HEK293 (cell line): Measurements from ENCODE around the gene TRMT1.
A peak's percentile ranks its signal among the peaks of the same experiment; 100 is the strongest.

Experiments
- ATF2 ChIP-seq: fragments of 450-650 bp; formaldehyde crosslinking; IDR thresholded peaks from 2 replicates; pipeline ENCODE4 v1.5.1; 2016; ENCODE audit warnings: missing biosample characterization, missing genetic modification characterization, low read depth
- KLF16 ChIP-seq: fragments of 450-650 bp; formaldehyde crosslinking; IDR thresholded peaks from 2 replicates; pipeline ENCODE4 v1.5.1; 2017; ENCODE audit warnings: missing biosample characterization, missing genetic modification characterization
- MZF1 ChIP-seq: fragments of 450-650 bp; formaldehyde crosslinking; IDR thresholded peaks from 2 replicates; pipeline ENCODE4 v1.5.1; 2017; ENCODE audit warnings: missing biosample characterization, missing genetic modification characterization, borderline replicate concordance
- OSR2 ChIP-seq: fragments of 450-650 bp; formaldehyde crosslinking; IDR thresholded peaks from 2 replicates; pipeline ENCODE4 v1.5.1; 2016; ENCODE audit warnings: missing biosample characterization, missing genetic modification characterization
- PRDM10 ChIP-seq: fragments of 450-650 bp; formaldehyde crosslinking; IDR thresholded peaks from 2 replicates; pipeline ENCODE4 v1.5.1; 2016; ENCODE audit warnings: missing biosample characterization, missing genetic modification characterization
- REPIN1 ChIP-seq: fragments of 450-650 bp; formaldehyde crosslinking; IDR thresholded peaks from 2 replicates; pipeline ENCODE4 v1.5.1; 2017; ENCODE audit warnings: missing biosample characterization, missing genetic modification characterization, low read depth
- TCF7L2 ChIP-seq: IDR thresholded peaks from 2 replicates; pipeline ENCODE4 v1.6.1; 2011; ENCODE audit warnings: low read depth, mild to moderate bottlenecking, inconsistent platforms, low read length, moderate library complexity, borderline replicate concordance
- TSHZ1 ChIP-seq: fragments of 450-650 bp; formaldehyde crosslinking; IDR thresholded peaks from 2 replicates; pipeline ENCODE4 v1.5.1; 2016; ENCODE audit warnings: missing biosample characterization, missing genetic modification characterization, borderline replicate concordance
- ZBTB10 ChIP-seq: fragments of 450-650 bp; formaldehyde crosslinking; IDR thresholded peaks from 2 replicates; pipeline ENCODE4 v1.5.1; 2016; ENCODE audit warnings: missing biosample characterization, missing genetic modification characterization
- ZBTB6 ChIP-seq: fragments of 450-650 bp; formaldehyde crosslinking; IDR thresholded peaks from 2 replicates; pipeline ENCODE4 v1.5.1; 2017; ENCODE audit warnings: missing biosample characterization, missing genetic modification characterization
- ZNF112 ChIP-seq: fragments of 450-650 bp; formaldehyde crosslinking; IDR thresholded peaks from 2 replicates; pipeline ENCODE4 v1.5.0; 2017; ENCODE audit warnings: missing biosample characterization, missing genetic modification characterization
- ZNF133 ChIP-seq: fragments of 450-650 bp; formaldehyde crosslinking; IDR thresholded peaks from 2 replicates; pipeline ENCODE4 v1.5.1; 2016; ENCODE audit warnings: missing biosample characterization, missing genetic modification characterization
- ZNF138 ChIP-seq: fragments of 450-650 bp; formaldehyde crosslinking; IDR thresholded peaks from 2 replicates; pipeline ENCODE4 v1.5.1; 2016; ENCODE audit warnings: missing biosample characterization, missing genetic modification characterization, borderline replicate concordance
- ZNF157 ChIP-seq: fragments of 450-650 bp; formaldehyde crosslinking; IDR thresholded peaks from 2 replicates; pipeline ENCODE4 v1.5.1; 2016; ENCODE audit warnings: missing biosample characterization, missing genetic modification characterization
- ZNF16 ChIP-seq: fragments of 450-650 bp; formaldehyde crosslinking; IDR thresholded peaks from 2 replicates; pipeline ENCODE4 v1.5.1; 2016; ENCODE audit warnings: low read depth, missing biosample characterization, missing genetic modification characterization
- ZNF2 ChIP-seq: fragments of 450-650 bp; formaldehyde crosslinking; IDR thresholded peaks from 2 replicates; pipeline ENCODE4 v1.5.1; 2016; ENCODE audit warnings: missing biosample characterization, missing genetic modification characterization
- ZNF211 ChIP-seq: fragments of 450-650 bp; formaldehyde crosslinking; IDR thresholded peaks from 2 replicates; pipeline ENCODE4 v1.5.1; 2016; ENCODE audit warnings: low read depth, missing biosample characterization, missing genetic modification characterization
- ZNF221 ChIP-seq: fragments of 450-650 bp; formaldehyde crosslinking; IDR thresholded peaks from 2 replicates; pipeline ENCODE4 v1.5.1; 2017; ENCODE audit warnings: missing biosample characterization, missing genetic modification characterization, borderline replicate concordance
- ZNF24 ChIP-seq: fragments of 450-650 bp; formaldehyde crosslinking; IDR thresholded peaks from 2 replicates; pipeline ENCODE4 v1.5.1; 2016; ENCODE audit warnings: missing biosample characterization, missing genetic modification characterization
- ZNF292 ChIP-seq: fragments of 450-650 bp; formaldehyde crosslinking; IDR thresholded peaks from 2 replicates; pipeline ENCODE4 v1.5.1; 2016; ENCODE audit warnings: low read depth, missing biosample characterization, missing genetic modification characterization, borderline replicate concordance
- ZNF394 ChIP-seq: fragments of 450-650 bp; formaldehyde crosslinking; IDR thresholded peaks from 2 replicates; pipeline ENCODE4 v1.5.1; 2016; ENCODE audit warnings: missing biosample characterization, missing genetic modification characterization, mild to moderate bottlenecking, moderate library complexity, borderline replicate concordance
- ZNF560 ChIP-seq: fragments of 450-650 bp; formaldehyde crosslinking; IDR thresholded peaks from 2 replicates; pipeline ENCODE4 v1.5.1; 2017; ENCODE audit warnings: missing biosample characterization, missing genetic modification characterization, borderline replicate concordance
- ZNF580 ChIP-seq: fragments of 450-650 bp; formaldehyde crosslinking; IDR thresholded peaks from 2 replicates; pipeline ENCODE4 v1.5.1; 2016; ENCODE audit warnings: missing biosample characterization, missing genetic modification characterization
- ZNF658 ChIP-seq: fragments of 450-650 bp; formaldehyde crosslinking; IDR thresholded peaks from 2 replicates; pipeline ENCODE4; 2016; ENCODE audit warnings: missing biosample characterization, missing genetic modification characterization
- ZNF707 ChIP-seq: fragments of 450-650 bp; formaldehyde crosslinking; IDR thresholded peaks from 2 replicates; pipeline ENCODE4 v1.5.1; 2016; ENCODE audit warnings: missing biosample characterization, missing genetic modification characterization
- ZNF837 ChIP-seq: fragments of 450-650 bp; formaldehyde crosslinking; IDR thresholded peaks from 2 replicates; pipeline ENCODE4 v1.5.1; 2016; ENCODE audit warnings: missing biosample characterization, missing genetic modification characterization
- ZXDB ChIP-seq: fragments of 450-650 bp; formaldehyde crosslinking; IDR thresholded peaks from 2 replicates; pipeline ENCODE4 v1.5.1; 2016; ENCODE audit warnings: missing biosample characterization, missing genetic modification characterization

TRMT1 gene

DNA sequence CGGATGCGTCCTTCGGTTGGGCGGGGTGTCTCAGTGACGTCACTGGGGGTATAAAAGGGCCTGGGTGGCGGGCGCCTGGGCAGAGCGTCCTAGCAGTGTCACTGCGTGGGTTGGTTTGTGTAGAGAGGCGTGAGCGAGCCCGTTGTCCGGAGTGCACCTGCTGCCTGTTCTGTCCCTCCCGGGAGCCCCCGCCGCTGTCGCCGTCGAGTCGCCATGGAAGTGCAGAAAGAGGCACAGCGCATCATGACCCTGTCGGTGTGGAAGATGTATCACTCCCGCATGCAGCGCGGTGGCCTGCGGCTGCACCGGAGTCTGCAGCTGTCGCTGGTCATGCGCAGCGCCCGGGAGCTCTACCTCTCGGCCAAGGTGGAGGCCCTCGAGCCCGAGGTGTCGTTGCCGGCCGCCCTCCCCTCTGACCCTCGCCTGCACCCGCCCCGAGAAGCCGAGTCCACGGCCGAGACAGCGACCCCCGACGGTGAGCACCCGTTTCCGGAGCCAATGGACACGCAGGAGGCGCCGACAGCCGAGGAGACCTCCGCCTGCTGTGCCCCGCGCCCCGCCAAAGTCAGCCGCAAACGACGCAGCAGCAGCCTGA is 36.5 kb upstream of the TRMT1 start (continued):
- peak; percentile 82 for TF ChIP-seq ZBTB10 (tag by site-specific recombination)
- no peak for TF ChIP-seq ZNF138
- TF ChIP-seq OSR2 (tag by site-specific recombination) = no peak; the same call in 1 of the 2 replicates
- TF ChIP-seq ZNF221 = no peak
- TF ChIP-seq ZNF157 (tag by site-specific recombination) = no peak
- peak; percentile 100 for TF ChIP-seq ATF2 (tag by site-specific recombination)
- TF ChIP-seq ZNF394 (tag by site-specific recombination) = peak; percentile 78
- TF ChIP-seq ZNF211 (tag by site-specific recombination) = no peak
- peak; percentile 34; the same call in 1 of the 2 replicates for TF ChIP-seq ZNF580 (tag by site-specific recombination)
- TF ChIP-seq ZNF292 = no peak
- no peak for TF ChIP-seq TCF7L2
- 0 out of 2 replicates have a peak, but pooled peaks have one; percentile 38 for TF ChIP-seq ZBTB6 (tag by site-specific recombination)
- TF ChIP-seq TSHZ1 (tag by site-specific recombination) = peak; percentile 55; the same call in 1 of the 2 replicates
- TF ChIP-seq ZXDB (tag by site-specific recombination) = peak; percentile 85; the same call in 1 of the 2 replicates
- TF ChIP-seq PRDM10 (tag by site-specific recombination) = no peak
- TF ChIP-seq REPIN1 = peak; percentile 82; the same call in 1 of the 2 replicates
- TF ChIP-seq ZNF2 (tag by site-specific recombination) = peak; percentile 95
- no peak for TF ChIP-seq ZNF560
- no peak for TF ChIP-seq ZNF658 (tag by site-specific recombination)
- no peak for TF ChIP-seq ZNF112
- peak; percentile 60; the same call in 1 of the 2 replicates for TF ChIP-seq ZNF24 (tag by site-specific recombination)
- TF ChIP-seq ZNF16 (tag by site-specific recombination) = no peak
- TF ChIP-seq ZNF133 (tag by site-specific recombination) = no peak; the same call in 1 of the 2 replicates
- TF ChIP-seq MZF1 (tag by site-specific recombination) = no peak
- no peak for TF ChIP-seq ZNF707 (tag by site-specific recombination)
- TF ChIP-seq ZNF837 (tag by site-specific recombination) = 0 out of 2 replicates have a peak, but pooled peaks have one; percentile 84
- peak; percentile 97 for TF ChIP-seq KLF16 (tag by site-specific recombination)
